ENCODE results near the gene GEMIN7.

DNA sequence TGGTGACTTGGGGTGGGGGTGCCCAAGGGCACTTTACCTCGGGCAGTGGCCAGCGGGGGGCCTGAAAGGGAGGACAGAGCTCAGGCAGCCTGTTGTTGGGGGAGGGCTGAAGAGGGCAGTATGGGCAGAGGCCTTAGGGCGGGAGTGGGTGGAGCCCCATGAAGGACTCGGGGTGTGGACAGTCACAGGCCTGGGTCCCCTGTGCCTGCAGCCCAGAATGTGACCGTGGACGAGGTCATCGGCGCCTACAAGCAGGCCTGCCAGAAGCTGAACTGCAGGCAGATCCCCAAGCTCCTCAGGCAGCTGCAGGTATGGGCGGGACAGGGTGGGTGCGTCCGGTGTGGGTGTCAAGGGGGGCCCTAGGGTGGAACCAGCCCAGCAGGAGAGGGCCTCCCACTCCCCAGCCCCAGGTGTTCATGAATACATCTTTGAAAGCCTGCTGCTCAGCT is 59.3 kb downstream of the GEMIN7 start:
- TF ChIP-seq, protein P1, sequence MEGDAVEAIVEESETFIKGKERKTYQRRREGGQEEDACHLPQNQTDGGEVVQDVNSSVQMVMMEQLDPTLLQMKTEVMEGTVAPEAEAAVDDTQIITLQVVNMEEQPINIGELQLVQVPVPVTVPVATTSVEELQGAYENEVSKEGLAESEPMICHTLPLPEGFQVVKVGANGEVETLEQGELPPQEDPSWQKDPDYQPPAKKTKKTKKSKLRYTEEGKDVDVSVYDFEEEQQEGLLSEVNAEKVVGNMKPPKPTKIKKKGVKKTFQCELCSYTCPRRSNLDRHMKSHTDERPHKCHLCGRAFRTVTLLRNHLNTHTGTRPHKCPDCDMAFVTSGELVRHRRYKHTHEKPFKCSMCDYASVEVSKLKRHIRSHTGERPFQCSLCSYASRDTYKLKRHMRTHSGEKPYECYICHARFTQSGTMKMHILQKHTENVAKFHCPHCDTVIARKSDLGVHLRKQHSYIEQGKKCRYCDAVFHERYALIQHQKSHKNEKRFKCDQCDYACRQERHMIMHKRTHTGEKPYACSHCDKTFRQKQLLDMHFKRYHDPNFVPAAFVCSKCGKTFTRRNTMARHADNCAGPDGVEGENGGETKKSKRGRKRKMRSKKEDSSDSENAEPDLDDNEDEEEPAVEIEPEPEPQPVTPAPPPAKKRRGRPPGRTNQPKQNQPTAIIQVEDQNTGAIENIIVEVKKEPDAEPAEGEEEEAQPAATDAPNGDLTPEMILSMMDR (IDR thresholded peaks at IDR 0.05), result no peak
- TF ChIP-seq POLR2AphosphoS5 (IDR thresholded peaks at IDR 0.05), result no peak

All from breast epithelium (tissue), 3 donors.